ENCODE data around the gene ACTG2.

The ACTG2 gene

GRCh38 chr2:73895473-73895872 lies 2.7 kb downstream of the ACTG2 start:
- H4K20me1 ChIP-seq (ENCODE audit: insufficient read depth, low read length), result no peaks in the 10 kb centered on the region
- H3K4me2 ChIP-seq (ENCODE audit: low read depth, low read length), result no peak overlapping the region
- no peak for TF ChIP-seq EZH2 (optimal IDR thresholded peaks at IDR 0.05; ENCODE audit: low read depth, low read length)
- TF ChIP-seq CTCF (IDR thresholded peaks at IDR 0.05; ENCODE audit: low read length), result no peak
- TF ChIP-seq EZH2phosphoT487 (IDR thresholded peaks at IDR 0.05; ENCODE audit: low read length), result no peak
- no peak overlapping the region for H3K4me3 ChIP-seq (ENCODE audit: low read length)
- H3K4me1 ChIP-seq (ENCODE audit: low read length), result no peaks in the 10 kb centered on the region
- no peaks in the 10 kb centered on the region for H3K79me2 ChIP-seq (ENCODE audit: low read length)
- no peaks in the 10 kb centered on the region for H3K9me2 ChIP-seq (replicated peaks; ENCODE audit: insufficient read depth, low read length)
- H3K27ac ChIP-seq (ENCODE audit: low read length), result no peak overlapping the region
- H3K27me3 ChIP-seq (replicated peaks; ENCODE audit: insufficient read depth, low read length), result no peaks in the 10 kb centered on the region
- H3F3A ChIP-seq (ENCODE audit: insufficient read depth, low read length), result no peaks in the 10 kb centered on the region
- H2AFZ ChIP-seq (ENCODE audit: low read length), result no peak overlapping the region
- no peak overlapping the region for H3K9ac ChIP-seq (ENCODE audit: low read length)
- no peak for DNase-seq
- no peaks in the 10 kb centered on the region for H3K9me3 ChIP-seq (replicated peaks; ENCODE audit: insufficient read depth, low read length)
- H3K36me3 ChIP-seq (replicated peaks; ENCODE audit: insufficient read depth, low read length), result no peaks in the 10 kb centered on the region

GRCh38 chr2:73896362-73897239 lies 3.8 kb downstream of the ACTG2 start:
- H3F3A ChIP-seq (ENCODE audit: insufficient read depth, low read length), result no peaks in the 10 kb centered on the region
- DNase-seq, result no peak
- no peak overlapping the region for H2AFZ ChIP-seq (ENCODE audit: low read length)
- H3K9me3 ChIP-seq (replicated peaks; ENCODE audit: insufficient read depth, low read length), result no peaks in the 10 kb centered on the region
- H3K79me2 ChIP-seq (ENCODE audit: low read length), result no peaks in the 10 kb centered on the region
- H3K9me2 ChIP-seq (replicated peaks; ENCODE audit: insufficient read depth, low read length), result no peaks in the 10 kb centered on the region
- no peaks in the 10 kb centered on the region for H4K20me1 ChIP-seq (ENCODE audit: insufficient read depth, low read length)
- no peak overlapping the region for H3K27ac ChIP-seq (ENCODE audit: low read length)
- no peak overlapping the region for H3K4me2 ChIP-seq (ENCODE audit: low read depth, low read length)
- H3K27me3 ChIP-seq (replicated peaks; ENCODE audit: insufficient read depth, low read length), result no peaks in the 10 kb centered on the region
- no peak for TF ChIP-seq EZH2phosphoT487 (IDR thresholded peaks at IDR 0.05; ENCODE audit: low read length)
- TF ChIP-seq CTCF (IDR thresholded peaks at IDR 0.05; ENCODE audit: low read length), result no peak
- no peak for TF ChIP-seq EZH2 (optimal IDR thresholded peaks at IDR 0.05; ENCODE audit: low read depth, low read length)
- H3K4me3 ChIP-seq (ENCODE audit: low read length), result no peak overlapping the region
- H3K9ac ChIP-seq (ENCODE audit: low read length), result no peak overlapping the region
- H3K4me1 ChIP-seq (ENCODE audit: low read length), result no peaks in the 10 kb centered on the region
- no peaks in the 10 kb centered on the region for H3K36me3 ChIP-seq (replicated peaks; ENCODE audit: insufficient read depth, low read length)

- no peaks in the 10 kb centered on the region for H3K4me1 ChIP-seq (ENCODE audit: low read length)
- H3K27ac ChIP-seq (ENCODE audit: low read length), result no peak overlapping the region
- no peak overlapping the region for H3K9ac ChIP-seq (ENCODE audit: low read length)
- DNase-seq, result no peak
- no peak overlapping the region for H3K4me2 ChIP-seq (ENCODE audit: low read depth, low read length)
- H2AFZ ChIP-seq (ENCODE audit: low read length), result no peak overlapping the region
- H3K9me2 ChIP-seq (replicated peaks; ENCODE audit: insufficient read depth, low read length), result no peaks in the 10 kb centered on the region
- H3K27me3 ChIP-seq (replicated peaks; ENCODE audit: insufficient read depth, low read length), result no peaks in the 10 kb centered on the region
- H3K9me3 ChIP-seq (replicated peaks; ENCODE audit: insufficient read depth, low read length), result no peaks in the 10 kb centered on the region
- H3K36me3 ChIP-seq (replicated peaks; ENCODE audit: insufficient read depth, low read length), result no peaks in the 10 kb centered on the region
- H4K20me1 ChIP-seq (ENCODE audit: insufficient read depth, low read length), result no peaks in the 10 kb centered on the region
- no peak overlapping the region for H3K4me3 ChIP-seq (ENCODE audit: low read length)
- H3F3A ChIP-seq (ENCODE audit: insufficient read depth, low read length), result no peaks in the 10 kb centered on the region
- TF ChIP-seq CTCF (IDR thresholded peaks at IDR 0.05; ENCODE audit: low read length) (no peak), EZH2 (optimal IDR thresholded peaks at IDR 0.05; ENCODE audit: low read depth, low read length) (no peak), EZH2phosphoT487 (IDR thresholded peaks at IDR 0.05; ENCODE audit: low read length) (no peak)
- no peaks in the 10 kb centered on the region for H3K79me2 ChIP-seq (ENCODE audit: low read length)
Measured at GRCh38 chr2:73897240-73897583, 4.4 kb downstream of the ACTG2 start.

Measured in MM.1S (cell line).